Stimulated activated CD8-positive, alpha-beta memory T cell treated with anti-CD3 and anti-CD28 coated beads, Interleukin-12 subunit alpha, Interleukin-12 subunit beta, amount 100 ng/mL, for 4 hours (primary cell): ENCODE measurements around the gene PSMD10.

Experiments
- DNase-seq: peaks from one replicate; pipeline ENCODE4 v3.0.0-alpha.2; 2020; ENCODE audit warnings: low read depth

The PSMD10 gene

GRCh38 chrX:108071578-108071977 is 19.8 kb downstream of the PSMD10 start:
- DNase-seq = no peak

- no peak for DNase-seq
Measured at GRCh38 chrX:108070891-108071290, 20.5 kb downstream of the PSMD10 start.

GRCh38 chrX:108068121-108068520 is 23.2 kb downstream of the PSMD10 start:
- DNase-seq = no peak

- DNase-seq = no peak
Measured at GRCh38 chrX:108064613-108065012, 26.7 kb downstream of the PSMD10 start.

- DNase-seq = no peak
Measured at GRCh38 chrX:108064001-108064400, 27.3 kb downstream of the PSMD10 start.

- no peak for DNase-seq
Measured at GRCh38 chrX:108059801-108060200, 31.5 kb downstream of the PSMD10 start.

- no peak for DNase-seq
Measured at GRCh38 chrX:108055546-108055945, 35.8 kb downstream of the PSMD10 start.

GRCh38 chrX:108053218-108053617 is 38.1 kb downstream of the PSMD10 start:
- DNase-seq = no peak

- DNase-seq = no peak
Measured at GRCh38 chrX:108049649-108050048, 41.7 kb downstream of the PSMD10 start.

- no peak for DNase-seq
Measured at GRCh38 chrX:108044554-108045256, 46.6 kb downstream of the PSMD10 start, which contains the start of gene VSIG1. TSS of gene VSIG1 (plus strand) at chrX:108045065. CDS start at chrX:108045131, 66 bp downstream.

GRCh38 chrX:108036298-108036973 is 54.9 kb downstream of the PSMD10 start:
- no peak for DNase-seq

GRCh38 chrX:108034725-108035124 is 56.6 kb downstream of the PSMD10 start:
- DNase-seq = no peak
